Measurements from ENCODE around the gene USP48. TPM values are rescaled to one million over a fixed set of nuclear protein-coding genes. Genes with fewer than 3 reads are reported as not detected.

USP48 gene
- total RNA-seq, 2 donors from 2014 or later: 36.2 to 47.5 TPM

- intact Hi-C loops (cut with DNase I): no loop called here
- Histone ChIP-seq H3K27ac (no peak overlapping the region), H3K27me3 (replicated peaks; ENCODE audit: insufficient read depth) (no peaks in the 10 kb centered on the region), H3K4me1 (replicated peaks) (no peaks in the 10 kb centered on the region), H3K9me3 (no peaks in the 10 kb centered on the region), H3K36me3 (peaks cover 0 to 16% of the 10 kb centered on the region in 2 donors), H3K4me3 (no peak overlapping the region)
- 83% methylated on average over 2 of the region's 2 CpGs for WGBS
- no peak for DNase-seq (ENCODE audit: low spot score)
- TF ChIP-seq CTCF (IDR thresholded peaks at IDR 0.05): no peak
- TF ChIP-seq POLR2A (IDR thresholded peaks at IDR 0.05): no peak
- no peak for TF ChIP-seq POLR2AphosphoS5 (IDR thresholded peaks at IDR 0.05)
Observed at GRCh38 chr1:21716169-21716568, 66.8 kb downstream of the USP48 start.

- WGBS: 99% methylated on average over 4 of the region's 4 CpGs
- H3K36me3 ChIP-seq: peaks cover 0 to under 1% of the 10 kb centered on the region in 2 donors
Observed at GRCh38 chr1:21707891-21708290, 75.1 kb downstream of the USP48 start.

GRCh38 chr1:21707086-21707840 is 75.7 kb downstream of the USP48 start:
- TF ChIP-seq POLR2A (IDR thresholded peaks at IDR 0.05) (no peak), POLR2AphosphoS5 (IDR thresholded peaks at IDR 0.05) (no peak), CTCF (IDR thresholded peaks at IDR 0.05) (no peak)
- intact Hi-C loops (cut with DNase I): no loop called here
- Histone ChIP-seq H3K27ac (no peak overlapping the region), H3K9me3 (no peaks in the 10 kb centered on the region), H3K4me1 (replicated peaks) (no peaks in the 10 kb centered on the region), H3K4me3 (no peak overlapping the region), H3K27me3 (replicated peaks; ENCODE audit: insufficient read depth) (no peaks in the 10 kb centered on the region), H3K36me3 (no peaks in the 10 kb centered on the region)
- DNase-seq (ENCODE audit: low spot score): no peak
- WGBS: 75% methylated on average over 5 of the region's 5 CpGs

More at GRCh38 chr1:21707891-21708290, 75.1 kb downstream of the USP48 start:
- TF ChIP-seq CTCF (IDR thresholded peaks at IDR 0.05): no peak
- TF ChIP-seq POLR2AphosphoS5 (IDR thresholded peaks at IDR 0.05): no peak
- Histone ChIP-seq H3K9me3 (no peaks in the 10 kb centered on the region), H3K4me3 (no peak overlapping the region), H3K27ac (no peak overlapping the region), H3K27me3 (replicated peaks; ENCODE audit: insufficient read depth) (no peaks in the 10 kb centered on the region), H3K4me1 (replicated peaks) (no peaks in the 10 kb centered on the region)
- intact Hi-C loops (cut with DNase I): no loop called here
- DNase-seq (ENCODE audit: low spot score): no peak

- intact Hi-C loops (cut with DNase I): no loop called here
Observed at GRCh38 chr1:21706151-21706835, 76.7 kb downstream of the USP48 start.

More at GRCh38 chr1:21706151-21706835, 76.7 kb downstream of the USP48 start:
- H3K4me3 ChIP-seq: no peak overlapping the region
- WGBS: 65% methylated on average over 8 of the region's 8 CpGs
- no peak for DNase-seq (ENCODE audit: low spot score)
- H3K9me3 ChIP-seq: no peaks in the 10 kb centered on the region
- H3K27ac ChIP-seq: no peak overlapping the region
- peaks cover 0 to 2% of the 10 kb centered on the region in 2 donors for H3K36me3 ChIP-seq
- TF ChIP-seq POLR2A (IDR thresholded peaks at IDR 0.05) (no peak), POLR2AphosphoS5 (IDR thresholded peaks at IDR 0.05) (no peak), CTCF (IDR thresholded peaks at IDR 0.05) (no peak)
- H3K4me1 ChIP-seq (replicated peaks): no peaks in the 10 kb centered on the region
- H3K27me3 ChIP-seq (replicated peaks; ENCODE audit: insufficient read depth): no peaks in the 10 kb centered on the region

All from prostate gland (tissue), 2 donors.